ENCODE results near the gene KCNH1. TPM values are rescaled to one million over a fixed set of nuclear protein-coding genes. Genes with fewer than 3 reads are reported as not detected.

Gene KCNH1
- total and polyA plus RNA-seq, 2 experiments from 2014 or later, result 0.28 TPM; not detected in 1

- no peak for TF ChIP-seq REST (IDR thresholded peaks at IDR 0.05; ENCODE audit: unreplicated experiment)
- TF ChIP-seq EZH2phosphoT487 (IDR thresholded peaks at IDR 0.05; ENCODE audit: unreplicated experiment), result no peak
- TF ChIP-seq EZH2 (IDR thresholded peaks at IDR 0.05; ENCODE audit: low read depth, unreplicated experiment), result no peak
- no peak for TF ChIP-seq ZNF331 (CRISPR knock-in tag; IDR thresholded peaks at IDR 0.05; ENCODE audit: low read depth)
- no peak for TF ChIP-seq STAT1 (IDR thresholded peaks at IDR 0.05; ENCODE audit: unreplicated experiment)
- no peak for TF ChIP-seq NANOG (IDR thresholded peaks at IDR 0.05; ENCODE audit: borderline replicate concordance)
- TF ChIP-seq POLR2AphosphoS5 (IDR thresholded peaks at IDR 0.05; ENCODE audit: low read depth), result no peak
- TF ChIP-seq ZNF114 (CRISPR knock-in tag; IDR thresholded peaks at IDR 0.05), result no peak
- TF ChIP-seq ETS1 (IDR thresholded peaks at IDR 0.05), result no peak
Measured at GRCh38 chr1:210905944-210906453, 227.9 kb downstream of the KCNH1 start (continued).

- no peaks in the 10 kb centered on the region for H3K36me3 ChIP-seq (ENCODE audit: insufficient read depth)
- no peaks in the 10 kb centered on the region for H3K79me2 ChIP-seq (replicated peaks; ENCODE audit: insufficient read depth)
- H3K9me2 ChIP-seq (ENCODE audit: insufficient read depth), result no peaks in the 10 kb centered on the region
- Mint-ChIP-seq H3K36me3 (ENCODE audit: low read depth) (no peaks in the 10 kb centered on the region), H3K4me1 (0 out of 3 replicates have a peak, but pooled peaks cover 3% of the 10 kb centered on the region), H3K27me3 (ENCODE audit: insufficient read depth, low read depth, poor library complexity) (peaks cover 2% of the 10 kb centered on the region), H3K27ac (no peak overlapping the region), H3K9me3 (no peaks in the 10 kb centered on the region), H3K4me3 (no peak overlapping the region)
- H3K27me3 ChIP-seq (ENCODE audit: insufficient read depth), result no peaks in the 10 kb centered on the region
- ATAC-seq (no peak), DNase-seq (ENCODE audit: low spot score) (no peak)
- H3K4me1 ChIP-seq (ENCODE audit: insufficient read depth), result no peaks in the 10 kb centered on the region
- no peak overlapping the region for H3K4me2 ChIP-seq
- H3F3A ChIP-seq (replicated peaks; ENCODE audit: low read depth), result no peaks in the 10 kb centered on the region
- H2AFZ ChIP-seq, result no peak overlapping the region
- no peaks in the 10 kb centered on the region for H4K20me1 ChIP-seq (replicated peaks; ENCODE audit: insufficient read depth)
- H3K27ac ChIP-seq (ENCODE audit: low read depth), result no peak overlapping the region
- no peak overlapping the region for H3K4me3 ChIP-seq
- TF ChIP-seq CREB1 (CRISPR knock-in tag; IDR thresholded peaks at IDR 0.05; ENCODE audit: low read depth) (no peak), NANOG (IDR thresholded peaks at IDR 0.05; ENCODE audit: borderline replicate concordance) (no peak), ZNF331 (CRISPR knock-in tag; IDR thresholded peaks at IDR 0.05; ENCODE audit: low read depth) (no peak), ZNF114 (CRISPR knock-in tag; IDR thresholded peaks at IDR 0.05) (no peak), EZH2 (IDR thresholded peaks at IDR 0.05; ENCODE audit: low read depth, unreplicated experiment) (no peak), REST (IDR thresholded peaks at IDR 0.05; ENCODE audit: unreplicated experiment) (no peak), JUNB (IDR thresholded peaks at IDR 0.05; ENCODE audit: unreplicated experiment) (no peak)
Measured at GRCh38 chr1:210905365-210905904, 228.5 kb downstream of the KCNH1 start.

All from GM23338 (cell line).